Measurements from ENCODE around the gene RBL1. TPM values are rescaled to one million over a fixed set of nuclear protein-coding genes. Genes with fewer than 3 reads are reported as not detected.

The RBL1 gene
- total and polyA plus RNA-seq, 2 experiments from 2014 or later, result 4.4 to 7.0 TPM

DNA sequence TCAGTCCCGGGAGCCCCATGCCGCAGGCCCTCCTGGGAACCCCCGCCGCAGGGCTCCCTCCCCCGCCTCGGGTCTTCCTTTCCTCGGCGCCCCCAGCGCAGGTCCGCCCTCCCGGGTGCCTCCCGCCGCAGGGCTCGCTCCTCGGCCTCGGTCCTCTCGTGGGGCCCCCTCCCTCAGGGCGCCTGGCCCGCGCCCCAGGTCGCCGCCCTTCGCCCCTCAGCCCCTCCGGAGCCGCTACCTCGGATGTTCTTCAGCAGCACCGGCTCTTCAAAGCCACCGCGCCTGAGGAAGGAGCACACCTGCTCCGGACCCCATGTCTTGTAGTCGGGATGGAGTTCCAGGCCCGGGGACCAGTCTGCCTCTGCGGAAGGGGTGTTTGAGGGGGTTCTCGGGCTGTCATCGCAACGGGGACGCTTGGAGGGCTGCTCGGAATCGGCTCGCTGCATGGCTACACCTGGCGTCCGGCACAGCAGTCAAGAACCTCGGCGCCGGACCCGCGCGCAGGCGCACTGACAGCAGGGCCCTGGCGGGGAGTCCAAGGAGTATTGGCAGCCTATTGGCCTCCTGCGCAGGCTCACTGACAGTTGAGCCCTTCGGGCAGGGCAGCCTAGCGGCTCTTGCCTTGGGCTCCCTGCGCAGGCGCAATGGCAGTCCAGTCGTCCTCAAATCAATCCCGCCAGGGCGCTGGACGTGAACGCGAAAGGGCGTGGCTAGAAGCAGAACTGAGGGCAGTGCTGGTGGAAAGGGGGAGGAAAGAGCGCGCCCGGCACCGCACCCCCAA, 144.4 kb downstream of the RBL1 start, which contains the start of gene SAMHD1:
Gene SAMHD1, minus strand, starts transcription at position 511 of the 781 bp plus-strand sequence. Its CDS starts 65 bp downstream, at position 446.
- no peaks in the 10 kb centered on the region for H3K36me3 ChIP-seq (ENCODE audit: low read depth)
- peak within 1 kb of the TSS; percentile 91 for H3K4me2 ChIP-seq (ENCODE audit: unreplicated experiment)
- no peaks in the 10 kb centered on the region for H4K20me1 ChIP-seq (ENCODE audit: insufficient read depth)
- H3K4me3 ChIP-seq, result peak within 1 kb of the TSS; percentile 88
- in situ Hi-C loops (cut with MboI), result no loop called here
- H3K27ac ChIP-seq, result no peak within 1 kb of the TSS
- no peaks in the 10 kb centered on the region for H3F3A ChIP-seq (ENCODE audit: insufficient read depth)
- no peaks in the 10 kb centered on the region for H3K9me3 ChIP-seq (ENCODE audit: low read depth)
- no peaks in the 10 kb centered on the region for H3K4me1 ChIP-seq (ENCODE audit: insufficient read depth)
- WGBS, 2 experiments (ENCODE audit: low coverage in 1 of 2, low lambda C conversion rate in 2 of 2, missing lambda C conversion rate in 2 of 2), result 1% methylated on average over 44 to 65 of the region's 66 CpGs
- no peaks in the 10 kb centered on the region for H3K27me3 ChIP-seq (replicated peaks; ENCODE audit: insufficient read depth)
- peak within 1 kb of the TSS; percentile 97 for H2AFZ ChIP-seq
- peak within 1 kb of the TSS; percentile 75 for H3K9ac ChIP-seq
- TF ChIP-seq EZH2 (IDR thresholded peaks at IDR 0.05; ENCODE audit: insufficient read depth, poor library complexity, severe bottlenecking) (no peak), EZH2phosphoT487 (IDR thresholded peaks at IDR 0.05; ENCODE audit: insufficient read depth, low read depth) (no peak)
- peak; percentile 99 for DNase-seq
- H3K79me2 ChIP-seq (ENCODE audit: insufficient read depth), result no peaks in the 10 kb centered on the region
- H3K9me2 ChIP-seq (ENCODE audit: insufficient read depth), result no peaks in the 10 kb centered on the region

DNA sequence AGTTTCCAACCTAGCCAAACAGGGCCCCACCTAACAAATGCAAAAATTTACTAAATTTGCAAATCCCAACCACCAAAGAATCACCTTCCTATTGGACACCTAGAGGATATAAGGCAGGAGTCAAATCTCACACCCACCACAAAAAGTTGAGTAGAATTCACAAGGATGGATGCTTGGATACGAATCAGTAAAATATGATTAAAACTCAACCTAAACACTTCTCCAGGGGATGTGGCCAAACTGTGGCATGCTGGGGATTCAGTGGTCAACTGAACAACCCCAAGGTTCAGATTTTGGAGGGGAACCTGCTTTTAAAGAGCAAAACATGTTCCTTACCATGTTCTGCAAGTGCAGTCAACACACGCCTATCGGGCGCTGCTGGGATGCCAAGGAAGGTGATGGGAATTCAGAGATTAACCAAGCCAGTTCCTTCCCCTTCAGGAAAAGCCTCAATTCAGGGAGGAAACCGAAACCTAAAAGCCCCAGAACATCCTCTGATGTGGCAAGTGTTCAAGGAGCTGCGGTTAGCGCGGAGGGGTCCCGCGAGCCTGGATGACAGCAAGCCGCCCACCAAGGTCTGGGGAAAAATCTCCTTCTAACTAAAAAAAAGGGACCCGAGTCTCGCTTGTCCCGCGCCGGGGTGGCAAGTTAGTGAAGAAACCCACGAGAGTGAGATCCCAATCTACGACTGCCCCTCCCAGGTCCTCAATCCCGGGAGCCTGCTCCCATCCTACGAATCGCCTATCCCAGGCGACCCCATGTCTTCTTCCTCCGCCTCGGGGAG, 145.2 kb downstream of the RBL1 start:
- Histone ChIP-seq H3K27ac (no peak overlapping the region), H3K9ac (peak overlapping the region; percentile 75)
- peak; percentile 59 for DNase-seq

More for the DNA sequence above, 145.2 kb downstream of the RBL1 start:
- Histone ChIP-seq H4K20me1 (ENCODE audit: insufficient read depth) (no peaks in the 10 kb centered on the region), H3K4me2 (ENCODE audit: unreplicated experiment) (peak overlapping the region; percentile 91), H3K9me3 (ENCODE audit: low read depth) (no peaks in the 10 kb centered on the region), H3K9me2 (ENCODE audit: insufficient read depth) (no peaks in the 10 kb centered on the region), H3K27me3 (replicated peaks; ENCODE audit: insufficient read depth) (no peaks in the 10 kb centered on the region), H3K4me1 (ENCODE audit: insufficient read depth) (no peaks in the 10 kb centered on the region), H3K4me3 (peak overlapping the region; percentile 88), H3K36me3 (ENCODE audit: low read depth) (no peaks in the 10 kb centered on the region), H3F3A (ENCODE audit: insufficient read depth) (no peaks in the 10 kb centered on the region), H3K79me2 (ENCODE audit: insufficient read depth) (no peaks in the 10 kb centered on the region), H2AFZ (peak overlapping the region; percentile 97)
- WGBS, 2 experiments (ENCODE audit: low coverage in 1 of 2, low lambda C conversion rate in 2 of 2, missing lambda C conversion rate in 2 of 2), result 1% methylated on average over 24 of the region's 24 CpGs
- in situ Hi-C loops (cut with MboI), result no loop called here
- TF ChIP-seq EZH2phosphoT487 (IDR thresholded peaks at IDR 0.05; ENCODE audit: insufficient read depth, low read depth), result no peak
- TF ChIP-seq EZH2 (IDR thresholded peaks at IDR 0.05; ENCODE audit: insufficient read depth, poor library complexity, severe bottlenecking), result no peak

Small RNA genes within 50 kb of the gene (small RNA-seq; reads per million reads assigned to genes)
- not detected for gene RPS3AP3 (ENCODE audit: low read depth, low replicate concordance)

Other genes starting within 250 kb of the RBL1 start
- gene TLDC2, start 219.9 kb downstream of the RBL1 start, total RNA-seq (2014; rRNA removed; shearing (Covaris generic)), result 0.32 and 0.76 TPM in 2 replicates
- 0.20 and 0.24 TPM in 2 replicates for gene TLDC2, start 219.9 kb downstream of the RBL1 start, polyA plus RNA-seq (2016; fragmentation: Nextera tagmentation; extraction: Ambion mirVana)
- 9.0 and 15.8 TPM in 2 replicates for gene SAMHD1, start 144.3 kb downstream of the RBL1 start, total RNA-seq (2014; rRNA removed; shearing (Covaris generic))
- gene SAMHD1, start 144.3 kb downstream of the RBL1 start, polyA plus RNA-seq (2016; fragmentation: Nextera tagmentation; extraction: Ambion mirVana), result 7.4 and 10.1 TPM in 2 replicates
- 339 and 368 TPM in 2 replicates for gene RPN2, start 83.3 kb upstream of the RBL1 start, total RNA-seq (2014; rRNA removed; shearing (Covaris generic))
- gene RPN2, start 83.3 kb upstream of the RBL1 start, polyA plus RNA-seq (2016; fragmentation: Nextera tagmentation; extraction: Ambion mirVana), result 370 and 379 TPM in 2 replicates
- 0.25 and 4.2 TPM in 2 replicates for gene MROH8, start 83.6 kb upstream of the RBL1 start, total RNA-seq (2014; rRNA removed; shearing (Covaris generic))
- 0.89 and 1.0 TPM in 2 replicates for gene MROH8, start 83.6 kb upstream of the RBL1 start, polyA plus RNA-seq (2016; fragmentation: Nextera tagmentation; extraction: Ambion mirVana)
- gene GHRH, start 165.8 kb upstream of the RBL1 start, total RNA-seq (2014; rRNA removed; shearing (Covaris generic)), result not detected in 2 replicates
- gene GHRH, start 165.8 kb upstream of the RBL1 start, polyA plus RNA-seq (2016; fragmentation: Nextera tagmentation; extraction: Ambion mirVana), result not detected in 2 replicates
- gene MANBAL, start 193.7 kb upstream of the RBL1 start, total RNA-seq (2014; rRNA removed; shearing (Covaris generic)), result 23.6 and 24.8 TPM in 2 replicates
- 96.3 and 105 TPM in 2 replicates for gene MANBAL, start 193.7 kb upstream of the RBL1 start, polyA plus RNA-seq (2016; fragmentation: Nextera tagmentation; extraction: Ambion mirVana)